NCI-H1694 (cell line): ENCODE data around the gene ALG5.

ENCODE experiments used
- DNase-seq: peaks from one replicate; lab custom pipeline; 2025; lab: John Stamatoyannopoulos, UW

The ALG5 gene, protein sequence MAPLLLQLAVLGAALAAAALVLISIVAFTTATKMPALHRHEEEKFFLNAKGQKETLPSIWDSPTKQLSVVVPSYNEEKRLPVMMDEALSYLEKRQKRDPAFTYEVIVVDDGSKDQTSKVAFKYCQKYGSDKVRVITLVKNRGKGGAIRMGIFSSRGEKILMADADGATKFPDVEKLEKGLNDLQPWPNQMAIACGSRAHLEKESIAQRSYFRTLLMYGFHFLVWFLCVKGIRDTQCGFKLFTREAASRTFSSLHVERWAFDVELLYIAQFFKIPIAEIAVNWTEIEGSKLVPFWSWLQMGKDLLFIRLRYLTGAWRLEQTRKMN

DNA sequence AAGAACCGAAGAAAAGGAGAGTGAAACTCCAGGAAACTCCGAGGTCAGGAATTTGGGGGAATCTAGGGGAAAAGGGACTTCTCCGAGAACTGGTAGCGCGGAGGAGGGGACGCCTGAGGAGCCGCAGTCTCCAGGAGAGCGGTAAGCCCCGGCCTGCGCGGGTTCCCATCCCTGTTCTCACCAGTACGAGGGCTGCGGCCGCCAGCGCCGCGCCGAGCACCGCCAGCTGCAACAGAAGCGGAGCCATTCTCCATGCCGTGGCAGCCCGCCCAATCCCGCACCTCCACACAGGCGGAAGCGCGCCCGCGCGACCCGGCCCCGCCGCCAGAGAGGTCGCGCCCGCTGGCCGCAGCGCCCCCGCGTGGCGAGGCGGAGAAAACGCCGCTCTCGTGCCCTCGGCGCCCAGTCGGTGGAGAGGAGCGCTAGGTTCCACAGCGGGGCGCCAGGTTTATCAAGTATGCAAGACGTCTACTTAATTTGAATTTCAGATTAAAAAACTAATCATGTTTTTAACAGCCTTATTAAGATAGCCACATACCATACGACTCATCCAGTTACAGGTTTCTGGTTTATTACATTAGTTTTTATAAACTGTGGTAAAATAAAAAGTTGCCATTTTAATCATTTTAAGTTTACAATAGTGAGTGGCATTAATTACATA, at the start of gene ALG5:
Gene ALG5, minus strand, starts transcription at position 287 of the 661 bp plus-strand sequence. Its CDS starts 40 bp downstream, at position 247.
- DNase-seq: peak; percentile 42

DNA sequence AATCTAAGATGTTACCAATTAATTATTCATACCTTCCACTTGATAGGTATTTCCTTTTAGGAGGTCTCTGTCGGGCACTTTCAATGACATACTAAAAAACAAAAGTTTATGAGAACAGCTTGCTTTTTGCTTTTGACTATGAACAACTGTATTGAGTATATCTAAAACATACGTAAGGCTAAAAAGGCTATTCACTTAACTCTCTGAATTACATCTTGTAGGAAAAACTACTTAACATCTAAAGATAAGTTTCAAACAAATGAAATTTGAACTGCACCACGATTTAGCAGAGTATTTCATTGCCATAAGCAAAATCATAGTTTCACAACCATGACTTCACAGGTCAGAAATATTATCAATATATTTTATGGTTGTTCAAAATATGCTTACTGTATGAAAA, 48.7 kb upstream of the ALG5 start:
- DNase-seq: no peak

DNA sequence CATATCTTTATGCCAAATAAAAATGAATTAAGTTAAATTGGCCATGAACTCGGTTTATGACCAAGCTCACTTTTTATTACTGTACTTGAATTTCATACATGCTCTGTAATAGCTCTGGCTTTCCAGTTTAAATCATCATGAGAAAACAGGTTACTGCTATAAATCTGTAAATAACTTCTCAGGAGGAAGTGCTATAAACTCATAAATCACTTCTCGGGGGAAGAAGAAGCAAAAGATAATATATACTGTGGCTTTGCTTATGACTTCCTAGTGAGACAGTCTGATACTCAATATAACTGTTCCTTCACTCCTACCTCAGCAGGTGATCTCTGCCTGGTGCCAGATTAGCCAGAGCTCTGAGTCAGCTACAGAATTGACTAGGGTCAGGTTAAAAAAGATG, 47.9 kb upstream of the ALG5 start:
- no peak for DNase-seq

DNA sequence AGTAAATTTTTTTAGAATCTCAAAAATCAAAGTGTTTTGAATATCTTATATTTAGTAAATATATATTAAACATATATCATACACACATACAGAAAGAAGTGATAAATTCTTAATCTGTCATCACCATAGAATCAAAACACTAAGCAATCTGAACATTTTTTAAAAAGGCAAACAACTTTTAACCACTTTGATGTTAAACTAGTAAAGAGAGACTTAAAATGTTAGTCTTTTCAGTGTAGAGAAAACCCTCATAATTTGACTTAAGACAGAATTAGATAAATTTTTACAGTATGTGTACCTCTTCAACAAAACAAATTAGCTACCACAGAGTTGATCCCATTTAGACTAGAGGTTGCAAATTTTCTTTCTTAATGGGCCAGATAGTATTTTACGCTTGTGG, 46.9 kb upstream of the ALG5 start:
- no peak for DNase-seq

DNA sequence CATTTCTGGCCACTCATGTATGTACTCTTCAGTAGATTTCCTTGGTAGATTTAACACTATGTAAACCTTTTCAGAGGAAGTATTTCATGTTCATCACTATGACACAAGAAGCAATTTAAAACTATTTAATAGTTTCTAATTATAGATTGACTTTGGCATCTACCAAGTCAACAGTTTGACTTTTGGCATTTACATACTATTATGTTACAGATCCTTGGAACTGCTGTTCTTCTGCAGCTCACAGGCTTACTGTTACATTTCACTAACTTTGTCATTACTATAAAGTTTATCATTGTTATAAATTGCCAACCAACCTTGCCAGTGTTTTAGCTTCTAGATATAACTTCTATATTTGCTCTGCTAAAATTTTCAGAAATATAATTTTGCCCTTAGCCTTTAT, 41.6 kb upstream of the ALG5 start:
- DNase-seq: no peak

DNA sequence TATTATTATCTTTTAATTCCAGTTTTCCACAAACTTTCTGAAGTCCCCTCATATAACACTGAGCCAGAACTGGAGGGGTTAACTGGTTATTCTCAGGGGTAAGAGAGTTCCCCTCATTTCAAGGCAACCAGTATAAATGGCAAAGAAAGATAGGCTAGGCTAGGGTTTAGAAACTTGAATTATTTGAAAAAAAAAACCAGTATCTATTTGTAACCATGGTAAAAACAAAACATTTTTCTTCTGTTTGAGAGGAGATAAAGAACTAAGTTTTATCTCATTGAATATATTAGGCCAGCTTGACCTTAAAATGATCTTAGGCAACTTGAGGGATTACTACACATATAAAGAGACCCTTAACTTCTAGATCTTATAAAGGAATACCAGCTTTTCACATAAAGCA, 40.8 kb upstream of the ALG5 start:
- DNase-seq: no peak

- DNase-seq: no peak
Observed at GRCh38 chr13:37037241-37037640, 38.1 kb upstream of the ALG5 start.

DNA sequence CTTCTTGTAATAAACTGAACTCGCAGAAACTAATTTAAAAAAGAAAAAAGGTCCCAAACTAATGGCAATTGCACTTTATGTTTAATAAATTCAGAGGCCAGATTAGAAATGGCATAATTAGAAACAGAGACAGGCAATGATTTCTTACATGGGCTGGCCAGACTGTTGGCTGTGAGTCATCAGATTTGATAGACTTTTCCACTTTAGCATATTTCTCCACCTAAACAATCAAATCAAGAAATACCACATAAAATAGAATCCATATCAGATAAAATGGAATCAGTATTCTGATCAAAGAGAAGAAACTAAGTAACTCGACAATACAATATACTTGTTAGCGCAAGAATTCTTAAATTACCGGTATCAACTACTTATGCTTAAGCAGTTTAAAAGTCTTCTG, 30.5 kb upstream of the ALG5 start:
- no peak for DNase-seq

DNA sequence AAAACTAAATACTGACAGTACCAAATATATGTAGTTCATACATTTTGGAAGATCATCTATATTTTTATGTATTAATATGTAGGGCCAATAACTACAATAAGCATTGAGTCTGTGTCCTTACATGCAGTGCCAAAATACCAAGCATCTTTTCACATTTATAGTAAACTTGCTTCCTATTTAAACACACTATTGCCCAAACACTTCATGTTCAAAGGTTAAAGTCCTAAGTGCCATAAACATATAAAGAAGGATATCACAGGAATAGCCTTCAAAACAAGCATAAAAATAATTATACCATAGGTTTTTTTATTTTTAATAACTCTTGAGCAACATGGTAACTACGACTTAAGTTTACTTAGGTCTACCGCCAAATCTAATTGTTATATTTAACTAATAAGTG, 28.5 kb upstream of the ALG5 start:
- DNase-seq: no peak

GRCh38 chr13:37026771-37027170, 27.6 kb upstream of the ALG5 start:
- no peak for DNase-seq

DNA sequence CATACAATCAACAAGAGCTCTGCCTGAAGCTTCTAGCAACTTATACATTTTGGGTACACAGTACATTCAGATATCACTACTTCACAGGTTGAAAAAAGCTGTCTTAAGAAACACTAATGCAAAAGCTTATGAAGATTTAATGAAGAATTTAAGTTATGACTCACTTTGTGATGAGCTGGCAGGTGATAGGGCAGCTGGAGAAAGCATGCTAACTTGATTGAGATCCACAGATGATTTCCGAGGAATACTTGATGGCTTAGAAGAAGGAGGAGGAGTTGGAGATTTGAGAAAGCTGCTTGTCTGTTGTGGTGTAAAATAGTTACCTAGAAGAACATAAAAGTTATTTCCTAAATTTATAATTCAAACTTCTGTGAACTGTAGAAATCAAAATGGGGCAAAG, 24.7 kb upstream of the ALG5 start:
- no peak for DNase-seq

GRCh38 chr13:37014609-37015008, 15.5 kb upstream of the ALG5 start:
- DNase-seq: no peak

GRCh38 chr13:37011788-37012187, 12.6 kb upstream of the ALG5 start:
- no peak for DNase-seq

GRCh38 chr13:37011002-37011401, 11.9 kb upstream of the ALG5 start:
- DNase-seq: no peak

DNA sequence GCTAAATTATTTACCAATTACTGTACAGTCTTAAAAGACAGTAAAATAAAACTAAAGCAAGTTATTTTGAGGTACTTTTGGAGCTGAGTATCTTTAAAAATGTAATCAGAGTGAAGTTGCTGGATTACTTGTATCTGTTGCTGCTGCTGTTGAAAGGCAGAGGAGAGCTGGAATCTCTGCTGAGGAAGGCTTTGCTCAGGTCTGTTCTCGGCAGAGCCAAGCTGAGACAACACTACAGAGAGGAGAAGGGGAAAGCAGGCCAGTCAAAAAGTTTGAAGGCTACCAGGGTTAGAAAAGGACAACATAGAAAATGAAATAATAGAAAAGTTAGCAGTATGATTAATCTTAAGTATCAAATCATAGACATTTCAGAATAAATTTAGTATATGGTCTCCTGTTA, 11.3 kb upstream of the ALG5 start:
- DNase-seq: no peak

- DNase-seq: no peak
Observed at GRCh38 chr13:37009692-37010091, 10.6 kb upstream of the ALG5 start.

DNA sequence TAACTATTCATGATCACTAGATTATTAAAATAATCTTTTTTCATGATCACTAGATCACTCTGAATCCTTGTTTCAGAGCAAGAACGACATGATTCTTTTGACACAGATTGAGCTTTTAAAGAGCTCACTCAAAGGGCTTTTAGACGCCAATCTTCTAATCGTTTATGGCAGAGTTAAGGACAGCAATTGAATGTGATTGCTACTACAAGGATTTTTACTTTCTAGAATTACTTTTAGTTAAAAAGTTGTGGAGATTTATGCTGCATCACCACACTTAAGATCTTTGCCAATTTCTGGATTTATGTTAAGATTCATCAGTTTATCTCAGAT, 2.7 kb upstream of the ALG5 start:
- no peak for DNase-seq

DNA sequence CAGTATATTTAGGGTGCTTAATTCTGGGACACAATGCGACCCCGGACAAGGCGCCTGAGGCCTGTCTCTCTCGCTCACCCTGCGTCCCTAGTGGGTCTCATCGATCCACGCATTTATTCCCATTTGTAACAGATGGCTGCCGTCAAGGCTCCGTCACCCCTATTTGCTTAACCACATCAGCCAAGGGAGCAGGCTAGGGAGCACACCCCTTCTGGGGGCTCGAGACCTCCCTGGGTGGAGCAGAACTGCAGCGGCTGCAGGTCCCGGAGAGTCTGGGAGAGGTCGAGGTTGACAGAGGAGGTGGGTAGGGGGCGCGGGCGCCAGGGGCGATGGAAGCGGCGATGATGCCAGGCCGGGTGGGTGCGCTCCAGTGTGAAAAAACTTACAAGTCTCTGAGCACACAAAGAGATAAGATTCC, 507 bp downstream of the ALG5 start:
- peak; percentile 6 for DNase-seq

GRCh38 chr13:36997716-36998427, 1.3 kb downstream of the ALG5 start:
- no peak for DNase-seq

DNA sequence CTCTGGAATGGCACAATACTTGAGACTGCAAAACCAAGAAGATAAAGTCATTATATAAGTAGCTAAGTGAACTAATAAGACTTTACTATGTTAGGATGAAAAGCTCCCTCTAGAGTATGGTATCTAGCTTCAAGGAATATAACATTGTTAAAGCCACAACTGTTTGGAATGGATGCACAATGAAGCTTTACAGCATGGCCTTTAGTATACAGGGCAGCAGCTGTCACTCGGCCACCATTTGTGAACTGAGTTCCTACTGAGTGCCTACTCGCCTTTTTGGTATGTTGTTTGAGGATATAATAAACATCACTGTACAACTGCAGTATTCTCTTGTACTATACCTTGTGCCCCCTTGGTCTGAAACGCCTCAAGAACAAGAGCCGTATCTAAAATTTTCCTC, 6.8 kb downstream of the ALG5 start:
- DNase-seq: no peak

DNA sequence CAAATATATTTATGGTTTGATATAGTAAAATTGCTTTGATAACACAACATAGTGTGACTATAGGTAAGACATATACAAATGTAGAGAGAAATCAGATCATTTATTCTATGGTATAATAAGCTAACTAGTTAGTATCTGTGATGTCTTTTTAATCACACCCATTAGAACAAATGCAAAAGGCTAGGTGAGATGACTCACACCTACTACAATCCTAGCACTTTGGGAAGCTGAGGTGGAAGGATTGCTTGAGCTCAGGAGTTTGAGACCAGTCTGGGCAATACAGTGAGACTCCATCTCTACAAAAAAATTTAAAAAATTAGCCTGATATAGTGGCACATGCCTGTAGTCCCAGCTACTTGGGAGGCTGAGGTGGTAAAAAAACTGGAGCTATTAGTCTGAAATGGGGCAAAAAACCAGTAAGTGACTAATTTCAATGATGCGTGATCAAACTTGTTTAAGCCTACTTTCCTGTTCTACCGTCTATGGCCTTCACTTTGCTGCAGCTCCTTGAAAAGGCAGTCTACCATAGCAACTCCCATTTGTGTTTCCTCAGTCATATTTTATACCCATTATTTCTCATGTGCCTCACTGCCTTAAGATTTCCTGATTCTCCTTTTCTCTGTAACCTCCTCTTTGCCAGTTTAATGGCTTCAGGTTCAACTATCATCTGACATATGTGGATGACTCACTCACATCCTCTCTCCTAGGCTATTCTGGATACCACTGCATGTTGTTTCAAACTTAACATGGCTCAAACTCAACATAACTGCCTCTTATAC, 12.5 kb downstream of the ALG5 start:
- no peak for DNase-seq

DNA sequence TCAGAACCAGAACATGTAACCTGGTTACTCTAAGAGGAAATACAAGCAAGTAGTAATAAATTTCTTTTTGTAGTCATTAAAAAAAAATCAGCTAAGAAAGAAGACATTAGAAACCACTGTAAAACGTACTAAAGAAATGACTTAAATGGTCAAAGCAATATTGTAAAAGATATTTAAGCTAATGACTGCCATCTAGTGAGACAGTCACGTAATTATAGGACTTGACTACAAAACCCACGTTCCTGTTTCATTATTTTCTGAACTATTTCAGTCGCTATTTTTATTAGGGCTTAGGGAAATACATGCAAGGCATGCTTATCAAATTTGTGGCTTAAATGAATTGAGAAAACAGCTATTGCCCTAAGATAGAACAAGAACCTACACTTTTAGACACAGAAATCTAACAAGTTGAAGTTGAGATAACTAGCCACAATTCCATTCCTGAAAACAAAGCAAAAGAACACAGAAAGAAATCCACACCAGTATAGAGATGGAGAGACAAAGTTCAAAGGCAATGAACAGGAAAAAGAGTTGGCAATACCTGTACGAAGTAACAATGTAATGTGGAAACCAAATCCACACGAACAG, 17.9 kb downstream of the ALG5 start:
- DNase-seq: peak; percentile 38
